ENCODE data around the gene PRAME.

PRAME gene

GRCh38 chr22:22521631-22522030 lies 37.4 kb downstream of the PRAME start:
- Histone ChIP-seq H2AFZ (ENCODE audit: low read depth, low read length) (no peak overlapping the region), H4K20me1 (ENCODE audit: insufficient read depth, low read length) (no peaks in the 10 kb centered on the region), H3K9ac (ENCODE audit: low read length) (no peak overlapping the region), H3K4me2 (ENCODE audit: low read length) (no peak overlapping the region), H3K4me3 (ENCODE audit: low read length) (no peak overlapping the region), H3K9me3 (ENCODE audit: insufficient read depth, low read length) (no peaks in the 10 kb centered on the region), H3K27ac (ENCODE audit: low read length) (no peak overlapping the region), H3K79me2 (ENCODE audit: low read length) (no peaks in the 10 kb centered on the region), H3K4me1 (ENCODE audit: low read length) (peaks cover 17% of the 10 kb centered on the region), H3K36me3 (replicated peaks; ENCODE audit: low read depth, low read length) (no peaks in the 10 kb centered on the region), H3K27me3 (ENCODE audit: low read depth, low read length) (no peaks in the 10 kb centered on the region)
- TF ChIP-seq EZH2phosphoT487 (IDR thresholded peaks at IDR 0.05; ENCODE audit: low read depth) = no peak
- TF ChIP-seq CTCF (IDR thresholded peaks at IDR 0.05; ENCODE audit: low read depth, low read length) = no peak

GRCh38 chr22:22520667-22521602 lies 38.1 kb downstream of the PRAME start:
- TF ChIP-seq EZH2phosphoT487 (IDR thresholded peaks at IDR 0.05; ENCODE audit: low read depth) = no peak
- no peak for TF ChIP-seq CTCF (IDR thresholded peaks at IDR 0.05; ENCODE audit: low read depth, low read length)
- H3K4me1 ChIP-seq (ENCODE audit: low read length) = peaks cover 17% of the 10 kb centered on the region
- no peaks in the 10 kb centered on the region for H3K9me3 ChIP-seq (ENCODE audit: insufficient read depth, low read length)
- no peak overlapping the region for H3K9ac ChIP-seq (ENCODE audit: low read length)
- no peak overlapping the region for H3K27ac ChIP-seq (ENCODE audit: low read length)
- no peaks in the 10 kb centered on the region for H3K36me3 ChIP-seq (replicated peaks; ENCODE audit: low read depth, low read length)
- H4K20me1 ChIP-seq (ENCODE audit: insufficient read depth, low read length) = no peaks in the 10 kb centered on the region
- no peaks in the 10 kb centered on the region for H3K27me3 ChIP-seq (ENCODE audit: low read depth, low read length)
- no peak overlapping the region for H2AFZ ChIP-seq (ENCODE audit: low read depth, low read length)
- no peaks in the 10 kb centered on the region for H3K79me2 ChIP-seq (ENCODE audit: low read length)
- H3K4me3 ChIP-seq (ENCODE audit: low read length) = no peak overlapping the region
- no peak overlapping the region for H3K4me2 ChIP-seq (ENCODE audit: low read length)

GRCh38 chr22:22520020-22520656 lies 38.9 kb downstream of the PRAME start, which contains the start of gene ZNF280A:
Gene ZNF280A, minus strand, starts transcription at chr22:22520270. Its CDS starts 4,640 bp downstream, at chr22:22515630.
- H3K9ac ChIP-seq (ENCODE audit: low read length) = no peak within 1 kb of the TSS

More at GRCh38 chr22:22520020-22520656, 38.9 kb downstream of the PRAME start, which contains the start of gene ZNF280A:
- Histone ChIP-seq H2AFZ (ENCODE audit: low read depth, low read length) (no peak within 1 kb of the TSS), H3K4me3 (ENCODE audit: low read length) (no peak within 1 kb of the TSS), H4K20me1 (ENCODE audit: insufficient read depth, low read length) (no peaks in the 10 kb centered on the region), H3K27me3 (ENCODE audit: low read depth, low read length) (no peaks in the 10 kb centered on the region), H3K36me3 (replicated peaks; ENCODE audit: low read depth, low read length) (no peaks in the 10 kb centered on the region), H3K9me3 (ENCODE audit: insufficient read depth, low read length) (no peaks in the 10 kb centered on the region), H3K79me2 (ENCODE audit: low read length) (no peaks in the 10 kb centered on the region), H3K4me1 (ENCODE audit: low read length) (peaks cover 17% of the 10 kb centered on the region), H3K4me2 (ENCODE audit: low read length) (no peak within 1 kb of the TSS), H3K27ac (ENCODE audit: low read length) (no peak within 1 kb of the TSS)
- TF ChIP-seq CTCF (IDR thresholded peaks at IDR 0.05; ENCODE audit: low read depth, low read length) = no peak
- no peak for TF ChIP-seq EZH2phosphoT487 (IDR thresholded peaks at IDR 0.05; ENCODE audit: low read depth)
